GM21528 (cell line): Measurements from ENCODE around the gene PLA2G3.
A peak's percentile ranks its signal among the peaks of the same experiment; 100 is the strongest.

Source experiments
- ATAC-seq: cut with Tn5 transposase; IDR thresholded peaks from one replicate; pipeline ENCODE4 v1.9.1; 2021; ENCODE audit warnings: mild to moderate bottlenecking, moderate library complexity; ENCODE audit not compliant: unreplicated experiment, low FRiP score

PLA2G3 gene

GRCh38 chr22:31089160-31090100 lies 50.9 kb downstream of the PLA2G3 start:
- ATAC-seq: no peak

- ATAC-seq: no peak
Observed at GRCh38 chr22:31088233-31088986, 51.9 kb downstream of the PLA2G3 start.

- ATAC-seq: no peak
Observed at GRCh38 chr22:31087744-31088215, 52.5 kb downstream of the PLA2G3 start.

DNA sequence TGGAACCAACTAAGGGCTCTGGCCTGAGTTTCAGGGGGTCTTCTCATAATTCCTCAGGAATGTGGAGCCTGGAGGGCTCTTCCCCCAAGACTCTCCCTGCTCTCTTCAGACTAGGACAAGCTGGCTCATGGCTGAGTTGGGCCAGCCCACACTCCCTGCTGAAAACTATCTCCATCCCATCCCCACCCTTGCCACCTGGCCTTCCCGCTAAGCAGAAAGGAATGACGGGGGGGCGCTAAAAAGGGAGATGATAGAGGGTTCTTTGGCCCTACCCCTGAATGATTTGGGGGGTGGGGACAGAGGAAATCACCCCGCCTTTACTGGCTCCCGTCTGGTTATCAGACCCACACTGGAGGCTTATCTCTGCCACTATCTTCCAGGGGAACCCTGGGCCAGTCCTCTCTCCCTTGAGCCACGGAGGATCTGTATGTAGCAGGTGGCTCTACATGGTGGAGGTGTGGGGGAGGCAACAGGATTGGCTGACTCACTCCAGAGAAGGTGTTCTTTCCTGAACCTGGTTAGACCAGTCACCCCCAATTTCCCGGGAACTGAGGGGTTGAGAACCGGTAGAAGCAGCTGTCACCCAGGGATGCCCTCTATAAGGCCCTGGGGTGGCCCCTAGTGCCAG lies 53.5 kb downstream of the PLA2G3 start:
- ATAC-seq: no peak

DNA sequence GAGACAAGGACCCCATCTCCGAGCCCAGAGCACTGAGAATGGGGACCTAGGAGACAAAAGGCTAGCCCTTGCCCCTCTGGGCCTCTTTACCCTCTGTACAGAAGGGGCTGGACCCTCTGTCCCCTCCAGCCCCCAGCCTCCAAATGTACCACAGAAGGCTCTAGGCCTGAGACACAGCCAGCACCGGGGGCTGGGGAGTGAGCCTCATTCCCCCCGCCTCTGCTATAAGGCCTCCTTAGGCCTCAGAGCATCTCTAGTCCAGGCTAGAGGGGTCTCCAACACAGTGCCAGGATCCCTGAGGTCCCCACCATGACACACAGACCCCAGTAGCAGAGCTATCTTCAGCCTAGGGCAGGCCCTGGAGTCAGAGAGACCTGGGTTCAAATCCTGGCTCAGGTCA lies 54.4 kb downstream of the PLA2G3 start:
- no peak for ATAC-seq

- no peak for ATAC-seq
Observed at GRCh38 chr22:31085493-31085824, 54.8 kb downstream of the PLA2G3 start.

DNA sequence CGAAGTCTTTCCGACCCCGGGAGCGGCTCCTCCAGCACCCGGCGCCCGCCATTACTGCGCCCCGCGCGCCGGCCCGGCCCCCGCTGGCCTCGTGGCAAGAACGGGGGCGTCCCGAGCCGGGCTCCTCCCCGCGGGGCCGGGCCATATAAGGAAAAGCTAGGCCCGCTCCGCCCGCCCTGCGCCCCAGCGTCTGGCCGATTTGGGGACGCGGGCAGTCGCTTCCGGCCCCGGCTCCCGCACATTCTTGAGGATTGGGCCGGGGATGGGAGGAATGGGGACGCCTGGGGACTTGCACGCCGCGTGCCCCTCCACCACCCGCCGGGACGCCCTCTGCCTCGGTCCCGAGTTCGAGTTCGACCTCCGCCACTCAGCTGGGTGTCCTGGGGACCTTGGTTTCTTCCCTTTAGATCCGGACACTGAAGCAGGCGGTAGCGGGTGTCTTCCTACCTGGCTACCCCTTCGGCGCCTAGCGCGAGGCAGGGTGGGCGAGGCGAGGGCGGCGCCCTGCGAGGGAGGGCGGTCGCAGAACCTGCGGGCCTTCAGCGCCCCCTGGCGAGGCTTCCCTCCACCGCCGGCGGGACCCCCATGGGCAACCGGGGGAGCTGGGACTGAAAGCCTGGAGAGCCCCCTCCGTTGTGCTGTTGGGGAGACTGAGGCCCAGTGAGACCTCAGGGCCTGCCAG lies 55.4 kb downstream of the PLA2G3 start:
- ATAC-seq: peak; percentile 59
